Lung (tissue), 12 donors: Measurements from ENCODE around the gene GATAD2A. TPM values are rescaled to one million over a fixed set of nuclear protein-coding genes. Genes with fewer than 3 reads are reported as not detected.

ENCODE experiments used
- ATAC-seq: fragments of 200-7000 bp; cut with Tn5 transposase; one replicate; pipeline ENCODE4 v1.9.1; 2020; ENCODE audit warnings: moderate number of reproducible peaks; ENCODE audit not compliant: insufficient read depth, low FRiP score
- DNase-seq, 3 donors: peaks; one replicate each; pipeline ENCODE4 v3.0.0-alpha.2; 2013 to 2017
- H3K27ac ChIP-seq, 2 donors: one replicate each; pipeline ENCODE4 v1.5.1; 2013; ENCODE audit warnings: mild to moderate bottlenecking in 2 of 2, moderate library complexity in 2 of 2, control low read depth in 1 of 2, inconsistent platforms in 1 of 2, low read depth in 1 of 2, low read length in 1 of 2
- H3K27me3 ChIP-seq, 3 donors: one replicate each; pipeline ENCODE4 v1.5.1; 2013; ENCODE audit warnings: low read length in 2 of 3; ENCODE audit not compliant: control insufficient read depth in 3 of 3, insufficient read depth in 3 of 3
- H3K36me3 ChIP-seq, 4 donors: one replicate each; pipeline ENCODE4 v1.5.1; 2013; ENCODE audit warnings: low read length in 4 of 4, mild to moderate bottlenecking in 1 of 4, moderate library complexity in 1 of 4; ENCODE audit not compliant: control insufficient read depth in 4 of 4, insufficient read depth in 4 of 4
- H3K4me1 ChIP-seq, 5 donors: one replicate each; pipeline ENCODE4 v1.5.1; 2013; ENCODE audit warnings: low read length in 5 of 5, mild to moderate bottlenecking in 2 of 5, moderate library complexity in 1 of 5; ENCODE audit not compliant: control insufficient read depth in 5 of 5, insufficient read depth in 5 of 5
- H3K4me3 ChIP-seq: one replicate; pipeline ENCODE4 v1.5.1; 2013; ENCODE audit warnings: mild to moderate bottlenecking, control low read depth, moderate library complexity
- H3K9ac ChIP-seq, 2 donors: one replicate each; pipeline ENCODE4 v1.5.1; 2013; ENCODE audit warnings: low read length in 2 of 2, control low read depth in 1 of 2; ENCODE audit not compliant: insufficient read depth in 1 of 2
- H3K9me3 ChIP-seq, 4 donors: one replicate each; pipeline ENCODE4 v1.5.1; 2013; ENCODE audit warnings: low read length in 3 of 4, mild to moderate bottlenecking in 1 of 4, moderate library complexity in 1 of 4; ENCODE audit not compliant: control insufficient read depth in 4 of 4, insufficient read depth in 3 of 4
- CTCF ChIP-seq: IDR thresholded peaks from 2 replicates; pipeline ENCODE4 v1.5.1; 2012; ENCODE audit warnings: mild to moderate bottlenecking; ENCODE audit errors: control extremely low read depth, extremely low read depth
- WGBS, 2 donors: extraction: QIAGEN DNeasy Blood & Tissue Kit; methylation state at CpG; one replicate each; pipeline ENCODE4 v1.1.7; 2013; 5-methylcytosine and 5-hydroxymethylcytosine counted together
- polyA plus RNA-seq, 2 donors: library from polyadenylated mRNA; stranded (reverse); fragments of 200-250 nt; gene quantifications; one replicate each; pipeline ENCODE4 v1.2.1, GENCODE V29; 2013
- total RNA-seq, 2 donors: library from RNA; depleted of rRNA in 1 of 2; stranded (reverse); fragments of >200 nt in 1 of 2; gene quantifications; one replicate each; pipeline ENCODE4 v1.2.1, GENCODE V29; 2014 to 2021
- donor health status: control.
- donor health status: control.
- donor health status: Bipolar disorder and iron deficiency.
- donor health status: healthy.
- donor health status: DM: yes; HTN: yes; CAD: no.

The GATAD2A gene
- total and polyA plus RNA-seq, 4 donors, result 30.6 to 93.7 (median 37.4) TPM

GRCh38 chr19:19485998-19486290 is 80.5 kb downstream of the GATAD2A start:
- Histone ChIP-seq H3K4me3 (no peak overlapping the region), H3K4me1 (peaks cover 16 to 60% (median 30%) of the 10 kb centered on the region in 5 donors), H3K36me3 (peaks cover 0 to 10% (median under 1%) of the 10 kb centered on the region in 4 donors), H3K9me3 (no peaks in the 10 kb centered on the region), H3K27ac (no peak overlapping the region), H3K27me3 (no peaks in the 10 kb centered on the region), H3K9ac (no peak overlapping the region)
- 83 to 93% methylated on average over 5 of the region's 5 CpGs for WGBS, 2 donors
- DNase-seq (no peak), ATAC-seq (no peak)
- TF ChIP-seq CTCF, result no peak

DNA sequence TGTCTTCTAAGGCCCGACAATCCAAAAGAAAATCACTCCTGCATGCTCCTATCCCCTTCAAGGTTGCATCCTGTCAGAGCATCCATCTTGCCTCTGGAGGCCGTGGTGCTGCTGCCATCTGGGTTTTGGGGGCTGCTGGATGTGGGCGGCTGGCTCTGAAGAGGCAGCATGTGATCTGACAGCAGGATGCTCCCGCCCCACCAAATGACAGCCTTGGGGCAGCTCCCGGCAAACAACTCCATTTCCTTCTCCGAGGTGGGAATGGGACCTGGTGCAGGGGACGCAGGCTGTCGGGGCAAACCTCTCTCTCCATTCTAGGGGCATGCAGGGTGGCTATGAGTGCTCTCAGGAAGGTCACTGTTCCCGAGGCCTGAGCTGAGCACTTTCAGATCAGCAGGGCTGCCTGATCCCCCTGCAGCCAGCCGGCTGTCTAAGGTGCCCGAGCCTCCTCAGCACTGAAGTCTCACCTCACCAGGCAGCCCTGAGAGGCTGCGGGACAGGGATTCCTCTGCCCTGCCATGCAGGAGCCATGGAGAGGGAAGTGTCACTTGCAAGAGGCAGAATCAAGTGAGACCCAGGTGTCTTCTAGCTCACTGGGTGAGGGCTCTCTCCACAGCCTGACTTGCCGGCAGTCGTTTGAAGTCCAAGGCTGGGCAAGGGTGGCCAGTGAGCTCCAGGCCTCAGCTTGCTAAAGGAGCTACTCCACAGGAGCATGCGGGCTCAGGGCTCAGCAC is 81.0 kb downstream of the GATAD2A start:
- H3K27ac ChIP-seq, result no peak overlapping the region
- TF ChIP-seq CTCF, result no peak
- DNase-seq, result no peak
- H3K27me3 ChIP-seq, result no peaks in the 10 kb centered on the region
- no peak for ATAC-seq
- 80 to 84% methylated on average over 15 of the region's 15 CpGs for WGBS, 2 donors
- no peaks in the 10 kb centered on the region for H3K9me3 ChIP-seq
- no peak overlapping the region for H3K4me3 ChIP-seq
- H3K4me1 ChIP-seq, result peaks cover 16 to 60% (median 30%) of the 10 kb centered on the region in 5 donors
- peaks cover 0 to 10% (median under 1%) of the 10 kb centered on the region in 4 donors for H3K36me3 ChIP-seq
- no peak overlapping the region for H3K9ac ChIP-seq

DNA sequence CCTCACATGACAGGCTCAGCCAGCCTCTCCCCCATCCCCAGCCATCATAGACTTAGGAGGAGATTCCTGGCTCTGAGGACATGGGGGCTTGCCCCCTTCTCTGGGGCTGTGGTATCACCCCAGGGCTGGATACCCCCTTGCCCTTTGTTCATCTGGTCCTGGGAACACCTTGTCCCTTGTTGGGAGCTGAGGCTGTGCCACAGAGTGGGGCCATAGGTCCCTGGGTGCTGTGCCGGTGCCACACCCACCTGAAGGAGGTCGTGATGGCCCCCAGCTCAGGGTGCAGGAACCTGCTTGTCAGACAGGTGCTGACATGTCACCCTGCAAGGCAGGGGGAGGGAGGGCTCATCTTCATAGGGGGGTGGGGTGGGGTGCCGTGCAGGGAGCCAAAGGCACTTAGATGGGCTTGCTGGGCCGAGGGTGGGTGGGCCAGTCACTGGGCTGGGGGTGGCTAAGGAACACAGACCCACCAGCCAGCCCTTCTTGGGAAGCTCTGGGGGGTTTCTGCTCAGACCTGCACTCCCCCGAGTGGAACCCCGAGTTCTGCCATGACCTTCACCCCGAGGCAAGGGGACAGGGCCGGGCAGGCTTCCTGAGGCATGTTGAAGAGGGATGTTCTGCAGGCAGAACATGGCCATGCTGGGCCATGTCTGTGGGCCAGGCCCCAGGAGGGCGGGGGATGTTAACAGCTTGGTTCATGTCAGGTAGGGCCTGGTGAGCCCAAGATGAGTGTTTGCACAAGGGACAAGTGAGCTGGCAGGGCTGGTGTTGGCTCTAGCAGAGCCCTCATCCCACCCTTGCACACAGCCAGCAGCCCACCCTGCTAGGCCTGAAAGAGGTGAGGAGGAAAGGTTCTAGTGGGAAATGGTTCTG is 81.8 kb downstream of the GATAD2A start:
- ATAC-seq (no peak), DNase-seq (peak in 2 of 3 donors; percentile 28 to 30)

More for the DNA sequence above, 81.8 kb downstream of the GATAD2A start:
- H3K27me3 ChIP-seq, result no peaks in the 10 kb centered on the region
- no peaks in the 10 kb centered on the region for H3K9me3 ChIP-seq
- TF ChIP-seq CTCF, result no peak
- peaks cover 0 to 10% (median 2%) of the 10 kb centered on the region in 4 donors for H3K36me3 ChIP-seq
- peaks cover 16 to 58% (median 30%) of the 10 kb centered on the region in 5 donors for H3K4me1 ChIP-seq
- H3K9ac ChIP-seq, result no peak overlapping the region
- no peak overlapping the region for H3K4me3 ChIP-seq
- peak overlapping the region in 1 of 2 donors; percentile 17 for H3K27ac ChIP-seq
- WGBS, 2 donors, result 73 to 81% methylated on average over 9 of the region's 9 CpGs
